GM18498 (cell line): Measurements from ENCODE around the gene PALLD.
A peak's percentile ranks its signal among the peaks of the same experiment; 100 is the strongest.

Source experiments
- ATAC-seq: cut with Tn5 transposase; IDR thresholded peaks from one replicate; pipeline ENCODE4 v1.9.1; 2021; ENCODE audit warnings: mild to moderate bottlenecking, moderate library complexity; ENCODE audit not compliant: unreplicated experiment

Gene PALLD

DNA sequence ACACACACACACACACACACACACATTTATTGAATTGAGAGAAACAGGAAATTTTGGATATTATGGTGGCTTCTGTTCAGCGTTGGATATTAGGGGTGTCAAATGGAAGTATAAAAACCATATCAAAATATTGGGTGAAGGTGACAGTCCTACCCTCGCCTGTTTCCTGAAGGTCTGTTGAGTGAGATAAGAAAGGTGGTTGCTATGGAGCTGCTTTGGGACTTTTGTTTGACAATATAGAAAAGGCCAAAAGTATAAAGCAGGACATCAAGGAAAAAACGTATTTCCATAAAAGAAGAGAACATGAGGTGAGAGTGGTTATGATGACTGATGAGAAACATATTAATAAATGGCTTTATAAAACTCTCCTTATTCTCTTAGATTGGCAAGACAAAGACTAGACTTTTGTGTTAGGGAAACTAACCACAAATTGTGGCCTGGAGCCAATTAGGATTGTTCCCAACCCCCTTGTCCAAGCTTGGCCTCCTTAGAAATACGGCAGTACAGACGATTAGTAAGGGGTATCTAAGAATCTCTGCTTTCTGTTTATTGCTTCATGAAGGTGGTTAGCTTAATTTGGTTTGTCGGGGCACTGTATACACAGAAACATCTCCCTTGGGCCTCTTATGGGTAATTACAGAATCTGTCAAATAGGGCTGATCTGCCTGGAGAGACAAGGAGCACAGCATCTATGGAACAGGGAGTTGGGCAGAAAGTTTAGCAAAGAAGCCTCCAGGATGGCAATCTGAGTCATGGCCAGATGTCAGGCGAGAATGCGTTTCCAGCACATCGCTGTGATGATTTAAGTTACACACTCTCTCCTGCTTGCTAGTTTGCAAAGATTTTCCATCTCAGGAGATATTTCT is 315.2 kb downstream of the PALLD start:
- ATAC-seq: no peak

DNA sequence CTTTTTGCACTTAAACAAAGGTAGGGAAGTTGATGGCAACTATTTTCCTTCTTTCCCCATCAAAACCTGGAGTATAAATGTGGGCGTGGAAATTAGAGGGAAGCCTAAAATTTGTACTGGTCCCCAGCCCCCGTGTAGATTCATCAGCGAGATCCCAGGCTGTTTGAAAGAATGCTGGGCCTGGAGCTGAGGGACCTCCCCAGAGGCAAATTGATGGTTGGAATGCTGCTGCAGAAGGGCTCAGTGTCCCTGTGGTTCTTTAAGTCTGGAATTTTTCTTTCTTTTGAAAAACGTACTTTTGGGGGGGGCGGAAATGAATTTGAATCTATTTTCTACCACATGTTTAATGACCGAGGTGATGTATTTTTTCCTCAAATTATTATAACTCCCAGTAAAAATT is 316.0 kb downstream of the PALLD start:
- ATAC-seq: no peak

DNA sequence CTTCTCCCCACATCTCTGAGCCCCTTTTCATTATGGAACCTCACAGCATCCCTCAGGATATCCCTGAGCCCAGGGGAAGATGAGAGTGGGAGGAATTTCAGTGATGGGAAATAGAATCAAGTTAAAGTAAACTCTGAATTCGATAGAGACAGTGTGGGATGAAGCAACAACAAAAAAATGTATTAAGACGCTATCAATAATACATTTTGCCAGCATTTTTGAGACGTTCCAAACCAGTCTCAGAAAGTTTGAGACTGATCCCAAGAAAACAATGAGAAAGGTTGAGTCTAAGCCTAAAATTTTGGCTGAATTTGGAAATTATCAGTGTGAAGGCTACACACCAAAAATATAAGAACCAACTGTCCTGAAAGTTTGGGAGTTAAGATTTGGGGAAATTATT is 317.0 kb downstream of the PALLD start:
- no peak for ATAC-seq

DNA sequence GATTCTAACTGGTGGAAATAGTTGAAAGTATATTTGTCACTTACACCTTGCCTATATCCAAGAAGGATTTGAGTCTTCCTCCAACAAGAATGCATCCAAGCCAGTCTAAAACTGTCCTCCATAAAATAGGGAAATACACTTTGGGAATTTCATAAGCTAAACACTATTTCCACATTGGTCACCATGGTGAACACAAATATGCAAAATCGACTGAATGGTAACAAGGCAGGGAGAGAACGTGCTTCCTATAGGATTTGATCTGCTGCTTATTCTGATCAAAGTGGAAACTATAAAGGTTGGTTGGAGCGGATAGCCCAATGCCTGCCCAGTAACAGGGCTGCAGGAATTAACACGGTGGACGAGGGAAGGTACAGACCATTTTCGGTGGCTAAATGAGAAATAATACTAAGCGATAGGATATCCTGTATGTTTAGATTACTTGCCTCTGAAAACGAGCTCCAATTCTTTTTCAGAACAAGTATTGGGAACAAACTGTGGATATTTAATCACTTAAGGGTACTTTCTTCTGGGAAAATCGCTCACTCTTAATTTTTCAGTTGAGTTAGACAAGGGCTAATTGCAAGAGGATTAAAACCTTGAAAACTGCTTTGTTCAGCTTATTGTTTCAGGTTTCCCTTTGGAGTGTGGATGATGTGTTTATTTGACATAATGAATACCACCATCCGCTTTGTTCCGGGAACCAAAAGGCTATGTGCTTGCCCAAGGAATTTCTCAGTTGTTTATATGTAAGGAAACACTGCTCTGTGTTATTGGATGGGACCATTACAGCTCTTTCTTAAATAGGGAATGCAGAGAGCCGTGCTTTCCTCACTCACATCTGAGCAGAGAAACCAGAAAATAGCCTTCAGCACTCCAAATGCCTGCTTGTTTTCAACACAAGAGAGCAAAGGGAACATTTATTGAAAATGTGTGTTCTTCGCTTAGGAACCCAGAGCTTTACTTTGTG is 318.8 kb downstream of the PALLD start:
- no peak for ATAC-seq

DNA sequence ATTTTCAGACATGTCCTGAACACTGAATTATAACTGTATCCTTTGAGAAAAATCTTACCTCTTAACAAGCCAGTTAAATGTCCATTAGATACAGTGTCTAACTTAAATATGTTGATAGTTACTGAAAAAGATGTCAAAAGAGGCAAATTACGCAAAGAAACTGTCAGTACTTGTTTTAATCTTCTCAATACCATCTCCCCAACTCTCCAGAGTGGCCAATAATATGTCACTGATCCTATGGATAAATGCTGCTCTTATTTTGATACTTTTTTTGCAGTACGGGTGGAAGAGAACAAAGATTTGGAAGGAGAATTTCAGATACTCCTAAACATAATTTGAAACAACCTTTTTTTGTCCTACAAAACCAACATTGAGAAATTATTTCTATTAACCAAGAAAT is 320.5 kb downstream of the PALLD start:
- no peak for ATAC-seq

DNA sequence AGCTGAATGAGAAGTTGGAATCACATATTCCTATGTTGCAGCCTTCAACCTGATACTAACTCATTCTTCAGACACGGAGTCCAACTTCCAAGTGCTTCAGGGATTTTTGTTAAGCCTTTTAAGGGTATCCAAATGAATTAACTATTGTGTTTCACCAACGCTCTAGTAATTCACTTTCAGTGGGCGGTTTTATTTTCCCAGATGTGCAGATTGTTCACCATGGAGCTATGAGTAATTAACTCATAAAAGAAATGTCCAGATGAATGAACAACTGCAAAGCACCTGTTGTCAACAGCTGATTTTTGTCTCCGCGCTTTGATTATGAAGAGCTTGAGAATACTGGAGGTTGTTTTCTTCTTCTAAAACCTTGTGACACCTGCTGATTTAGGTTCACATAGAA is 325.6 kb downstream of the PALLD start:
- no peak for ATAC-seq

DNA sequence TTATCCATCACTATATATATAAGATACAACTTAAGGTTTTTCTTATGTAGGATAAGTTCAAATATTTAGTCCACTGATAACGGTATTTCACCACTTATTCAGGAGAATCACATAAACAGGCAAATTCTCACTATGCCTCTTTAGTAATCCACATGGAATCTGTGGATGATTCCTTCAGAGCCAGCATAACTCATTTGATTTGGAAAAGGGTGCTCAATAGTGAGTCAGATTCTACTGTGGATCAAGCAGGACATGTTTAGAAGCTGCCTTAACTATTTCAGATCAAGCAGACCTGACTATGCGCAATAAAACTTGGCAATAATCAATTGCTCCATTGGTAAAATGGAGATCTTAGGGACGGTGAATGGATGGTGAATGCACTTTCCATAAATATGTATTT is 329.1 kb downstream of the PALLD start:
- no peak for ATAC-seq

DNA sequence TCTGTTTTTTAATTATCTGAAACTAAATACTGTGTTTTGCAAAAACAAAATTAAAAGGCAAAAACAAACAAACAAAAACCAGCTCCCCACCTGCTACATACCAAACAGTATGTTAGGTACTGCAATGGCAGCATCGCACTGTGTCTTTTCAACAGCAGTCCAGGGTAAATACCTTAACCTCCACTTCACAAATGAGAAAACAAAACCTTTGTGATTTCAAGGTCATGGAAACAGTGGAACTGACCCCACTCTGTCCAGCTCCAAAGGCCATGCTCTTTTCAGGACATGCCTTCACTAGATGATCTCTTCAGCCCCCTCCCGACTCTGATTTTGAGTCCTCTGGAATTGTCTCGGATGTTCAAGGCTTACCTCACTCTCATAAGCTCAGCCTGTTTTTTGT is 329.8 kb downstream of the PALLD start:
- no peak for ATAC-seq

DNA sequence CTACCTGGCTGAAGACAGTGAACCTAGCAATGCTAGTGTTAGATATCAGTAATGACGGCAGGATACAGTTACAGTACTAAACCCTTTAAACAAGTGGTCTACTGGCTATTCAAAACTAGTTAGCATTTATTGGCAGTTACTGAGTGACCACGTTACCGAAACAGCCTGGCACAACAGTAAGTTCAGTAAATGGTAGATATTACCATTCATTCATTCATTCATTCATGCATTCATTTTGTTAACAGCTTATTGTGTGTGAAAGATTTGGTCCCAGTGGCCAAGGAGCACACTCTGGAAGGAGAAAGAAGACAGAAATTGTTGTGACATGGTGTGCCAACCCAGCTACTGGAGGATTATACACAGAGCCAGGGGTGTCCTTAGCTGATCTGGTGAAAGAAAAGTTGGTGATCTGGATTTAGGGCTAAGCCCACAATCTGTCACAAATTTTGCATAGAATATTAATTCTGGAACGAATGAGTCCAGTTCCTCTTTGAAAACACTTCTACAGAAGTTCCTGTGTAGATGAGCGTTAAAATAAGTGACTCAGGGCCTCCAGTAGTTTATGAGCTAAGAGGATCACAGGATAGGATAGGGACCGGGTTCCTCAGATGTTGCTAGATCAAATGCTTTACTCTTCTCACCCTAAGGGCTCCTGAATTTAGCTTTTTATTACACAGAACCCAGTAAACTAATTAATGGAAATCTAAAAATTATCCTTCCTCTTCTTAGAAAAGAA is 334.1 kb downstream of the PALLD start:
- ATAC-seq: no peak

DNA sequence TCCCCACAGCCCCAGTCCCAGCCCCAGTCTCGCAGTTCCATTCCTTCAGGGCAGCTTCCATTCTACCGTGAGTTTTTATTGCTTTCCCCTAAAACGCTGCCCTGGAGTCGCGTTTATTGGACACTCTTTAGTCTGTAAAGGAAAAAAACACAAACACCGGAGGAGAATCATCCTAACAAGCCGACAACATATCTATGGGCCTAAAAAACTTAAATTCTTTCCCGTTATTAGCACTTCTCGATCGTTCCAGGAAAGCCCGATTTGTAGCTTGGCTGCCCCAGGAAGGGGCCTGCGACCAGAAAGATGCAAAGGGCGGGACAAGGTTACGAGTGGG is 334.7 kb downstream of the PALLD start:
- ATAC-seq: peak; percentile 4

DNA sequence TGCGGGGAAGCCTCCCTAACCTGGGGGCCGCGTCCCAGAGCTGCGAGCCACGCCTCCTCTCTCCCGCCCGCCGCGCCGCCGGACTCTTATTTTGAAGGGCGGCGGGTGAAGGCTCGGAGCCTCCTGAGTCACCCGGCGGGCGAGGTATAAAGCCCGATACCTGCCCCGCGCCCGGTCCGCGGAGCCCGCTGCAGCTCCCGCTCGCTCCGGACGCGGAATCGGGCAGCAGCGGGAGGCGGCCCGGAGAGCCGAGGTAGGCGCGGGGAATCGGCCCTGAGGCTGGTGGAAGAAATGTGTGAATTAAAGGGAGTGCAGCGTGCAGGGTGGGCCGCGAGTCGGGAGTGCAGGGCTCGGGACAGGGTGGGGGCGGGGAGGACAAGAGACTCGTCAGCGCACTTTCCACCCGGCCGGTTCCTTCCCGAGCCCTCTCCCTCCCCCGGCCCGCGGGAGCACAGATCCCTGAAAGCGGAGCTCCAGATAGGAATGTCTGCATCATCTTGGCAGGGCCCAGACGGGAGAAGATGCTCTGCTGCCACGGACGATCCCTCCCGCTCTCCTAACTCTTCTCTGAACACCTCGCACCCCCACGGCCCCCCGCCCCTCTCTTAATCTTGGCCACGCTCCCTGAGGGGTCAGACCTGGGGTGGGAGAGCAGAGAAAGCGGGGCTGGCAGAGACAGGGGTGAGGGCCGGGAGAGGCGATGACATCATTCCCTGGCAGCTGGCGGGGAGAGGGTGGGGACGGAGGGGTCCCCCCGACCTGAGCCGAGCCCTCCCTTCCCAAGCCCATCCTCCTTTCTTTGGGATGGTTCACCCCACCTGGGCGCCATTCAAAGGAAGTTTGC is 335.3 kb downstream of the PALLD start:
- ATAC-seq: peak; percentile 93

DNA sequence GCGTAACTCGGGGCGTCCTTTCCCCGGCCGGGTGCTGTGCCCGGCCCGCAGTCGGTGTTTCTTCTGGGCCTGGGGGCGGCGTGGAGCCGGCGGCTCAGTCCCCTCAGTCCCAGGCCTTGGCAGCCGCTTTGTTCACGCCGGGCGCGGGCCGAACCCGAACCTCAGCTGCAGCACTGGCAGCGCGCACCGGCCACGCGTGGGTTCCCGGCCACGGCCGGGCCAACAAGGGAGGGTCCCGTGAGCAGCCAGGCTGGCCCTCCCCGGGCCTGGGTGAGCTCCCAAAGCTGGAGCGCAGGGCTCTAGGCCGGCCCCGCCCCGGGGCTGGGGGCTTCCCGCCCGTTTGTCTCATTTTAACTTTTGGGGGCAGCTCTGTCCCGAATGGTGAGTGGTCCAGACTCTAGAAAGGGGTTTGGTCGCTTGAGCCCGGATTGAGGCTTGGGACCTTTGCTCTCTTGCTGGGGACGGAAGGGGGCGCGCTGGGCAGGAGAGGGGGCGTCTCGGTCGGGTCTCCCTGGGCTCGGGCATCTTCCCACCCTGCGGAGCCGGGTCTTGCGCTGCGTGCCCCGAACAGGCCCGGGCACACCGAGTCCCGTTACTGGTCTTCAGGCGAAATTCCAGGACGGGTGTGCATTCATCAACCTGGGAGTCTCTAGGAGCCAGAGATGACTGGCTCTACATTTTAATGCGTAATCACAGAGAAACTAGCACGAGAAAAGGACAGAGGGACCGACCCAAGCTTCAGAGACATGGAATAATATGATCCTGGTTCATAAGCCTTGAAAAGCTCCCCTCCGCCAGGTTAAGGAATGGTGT is 336.1 kb downstream of the PALLD start:
- ATAC-seq: peak; percentile 9

DNA sequence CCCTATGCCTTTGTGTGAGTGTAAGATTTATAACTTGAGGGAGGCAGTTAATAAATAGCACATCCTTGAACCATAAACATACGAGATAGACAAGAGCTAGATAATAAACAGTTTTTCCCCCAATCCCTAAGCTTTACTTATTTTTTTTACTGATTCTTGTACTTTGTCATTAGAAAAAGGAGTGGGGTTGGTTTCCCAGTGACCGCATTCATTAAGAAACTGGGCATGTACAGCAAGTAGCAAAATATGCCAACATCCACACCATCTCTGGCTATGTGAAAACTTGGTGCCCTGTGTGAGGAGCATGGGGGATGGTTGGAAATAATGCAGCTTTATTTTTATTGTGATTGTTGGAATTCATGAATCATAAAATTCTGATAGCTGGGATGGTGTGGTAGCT is 337.0 kb downstream of the PALLD start:
- no peak for ATAC-seq

DNA sequence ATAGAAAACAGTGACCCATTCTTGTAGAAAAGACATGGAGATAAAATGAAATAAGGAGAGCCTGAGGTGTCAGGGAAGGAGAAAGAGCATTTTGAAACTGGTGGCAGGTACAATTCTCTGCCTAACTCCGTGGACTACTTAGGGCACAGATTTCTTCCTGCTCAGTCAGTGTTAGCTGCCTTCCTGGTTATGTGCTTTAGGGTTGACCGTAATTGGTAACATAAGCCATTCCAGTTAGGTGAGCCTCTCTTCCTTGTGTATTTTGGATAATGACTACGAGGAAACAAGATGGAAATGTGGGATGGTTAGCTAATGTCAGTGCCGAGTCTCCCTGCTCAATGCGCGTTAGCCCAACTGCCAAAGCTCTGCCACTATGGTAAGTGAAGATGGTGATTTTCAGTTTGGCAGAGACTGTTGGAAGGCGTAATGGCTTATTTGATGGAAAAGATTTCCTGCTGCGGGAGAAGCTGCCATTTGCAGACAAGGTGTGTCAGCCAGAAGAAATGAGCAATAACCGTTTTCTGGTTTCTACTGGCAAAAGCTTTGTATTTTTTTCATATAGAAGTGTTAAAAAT is 339.1 kb downstream of the PALLD start:
- no peak for ATAC-seq

DNA sequence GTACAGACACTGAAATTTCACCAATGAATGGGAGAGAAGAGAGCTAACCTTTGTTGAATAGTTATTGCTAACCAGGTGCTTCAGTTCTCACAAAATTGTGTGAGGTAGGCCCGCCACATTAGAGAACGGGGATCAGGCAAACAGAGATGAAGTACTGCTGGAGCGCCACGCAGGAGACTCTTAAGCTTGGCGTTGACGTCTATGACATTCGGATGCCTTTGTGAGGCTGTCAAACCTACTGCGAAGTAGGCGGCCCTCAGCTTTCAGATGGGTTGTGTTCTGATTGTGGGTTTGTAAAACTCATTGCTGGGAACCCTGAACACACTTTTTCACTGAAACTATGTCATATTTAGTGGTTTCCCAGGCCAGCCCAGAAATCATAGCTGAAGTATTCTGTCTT is 339.6 kb downstream of the PALLD start:
- no peak for ATAC-seq

DNA sequence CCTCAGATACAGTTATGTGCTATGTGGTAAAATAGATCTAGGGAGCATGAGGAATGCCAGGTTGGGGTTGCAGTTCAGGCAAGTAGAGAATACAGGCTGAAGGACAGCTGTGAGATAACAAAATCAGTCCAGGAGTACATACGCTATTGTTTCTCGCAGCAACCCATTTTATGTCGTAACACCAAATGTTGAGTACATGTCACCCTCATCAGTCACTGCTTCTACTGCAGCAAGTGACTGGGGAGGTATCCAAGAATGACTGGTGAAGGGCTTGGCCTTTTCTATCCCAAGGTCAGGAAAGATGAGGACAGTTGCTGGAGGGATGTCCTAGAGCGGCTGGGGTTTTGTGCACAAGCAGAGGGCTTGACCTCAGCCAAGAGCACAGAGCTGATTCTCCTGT is 341.1 kb downstream of the PALLD start:
- ATAC-seq: no peak

DNA sequence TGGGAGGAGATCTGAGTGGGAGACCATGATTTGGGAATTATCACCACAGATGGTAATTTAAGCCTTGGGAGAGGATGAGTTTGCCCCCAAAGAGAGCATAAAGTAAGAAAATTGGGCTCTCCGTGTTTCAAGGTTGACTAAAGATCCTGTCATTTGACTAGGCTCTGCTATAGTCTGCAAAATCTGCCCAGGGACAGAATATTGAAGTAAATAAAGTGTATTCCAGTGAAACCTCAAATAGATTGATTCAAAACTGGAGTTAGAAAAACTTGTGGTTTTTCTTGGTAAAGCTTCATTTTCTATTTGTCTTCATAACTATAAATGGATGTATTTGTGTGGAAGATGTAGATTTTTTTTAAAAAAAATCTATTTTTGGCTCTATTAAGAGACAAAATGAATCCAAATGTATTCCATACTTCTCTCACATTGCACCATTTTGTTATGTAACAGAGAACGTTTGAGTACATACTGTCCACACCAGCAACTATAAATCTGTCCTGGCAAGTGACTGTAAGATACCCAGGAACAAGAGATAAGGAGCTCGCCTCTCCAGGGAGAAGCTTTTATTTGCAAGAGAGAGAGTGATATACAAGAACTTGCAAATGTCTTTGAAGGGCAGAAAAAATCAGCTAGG is 343.0 kb downstream of the PALLD start:
- no peak for ATAC-seq

DNA sequence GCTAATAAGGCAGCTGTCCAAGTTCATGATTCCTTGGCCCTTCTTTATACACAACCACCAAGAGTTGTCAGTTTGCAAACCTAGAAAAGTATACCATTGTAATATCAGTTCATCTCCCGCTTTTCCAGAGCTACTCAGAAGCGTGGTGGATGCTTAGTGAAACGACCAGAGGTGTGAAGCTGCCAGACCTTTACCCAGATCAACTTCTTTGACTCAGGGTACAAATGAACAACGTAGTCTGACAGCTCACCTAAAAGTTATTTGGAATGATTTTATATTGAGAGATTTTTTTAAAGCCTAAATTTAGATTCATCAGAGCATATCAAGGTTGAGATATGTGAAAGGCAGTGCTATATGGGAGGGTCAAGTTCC is 343.5 kb downstream of the PALLD start:
- ATAC-seq: no peak
